Ascending aorta (tissue), 2 donors: ENCODE data around the gene MBP. TPM values are rescaled to one million over a fixed set of nuclear protein-coding genes. Genes with fewer than 3 reads are reported as not detected.

Experiments
- DNase-seq, 2 donors: peaks; one replicate each; pipeline ENCODE4 v3.0.0-alpha.2; 2019; ENCODE audit warnings: low spot score in 2 of 2
- H3K27ac ChIP-seq, 2 donors: fragments of 200-600 bp; sonication (generic); one replicate each; pipeline ENCODE4 v1.5.1; 2016 to 2017; ENCODE audit warnings: mild to moderate bottlenecking in 1 of 2
- H3K27me3 ChIP-seq: fragments of 200-600 bp; sonication (generic); one replicate; pipeline ENCODE4 v1.5.1; 2017
- H3K36me3 ChIP-seq, 2 donors: fragments of 200-600 bp; sonication (generic); one replicate each; pipeline ENCODE4 v1.5.1; 2016
- H3K4me1 ChIP-seq, 2 donors: fragments of 200-600 bp; sonication (generic); one replicate each; pipeline ENCODE4 v1.5.1; 2016 to 2017; ENCODE audit warnings: mild to moderate bottlenecking in 1 of 2
- H3K4me3 ChIP-seq, 2 donors: fragments of 200-600 bp; sonication (generic); one replicate each; pipeline ENCODE4 v1.5.1; 2016 to 2017; ENCODE audit warnings: mild to moderate bottlenecking in 1 of 2
- H3K9me3 ChIP-seq, 2 donors: fragments of 200-600 bp; sonication (generic); one replicate each; pipeline ENCODE4 v1.5.1; 2016
- intact Hi-C: fragments of 100-400 bp; cut with DNase I; formaldehyde crosslinking; loops from one replicate; pipeline ENCODE4 v1.15.1; 2023
- total RNA-seq: library from RNA; depleted of rRNA; stranded (reverse); fragments of >200 nt; gene quantifications from one replicate; pipeline ENCODE4 v1.1.0, GENCODE V29; 2016
- TF ChIP-seq, protein P1 (sequence below), 3 experiments: fragments of 200-600 bp in 2 of 3; fragments of 450-650 bp in 1 of 3; sonication (generic) in 2 of 3; IDR thresholded peaks; one replicate each; pipeline ENCODE4 v1.5.1; 2016 to 2019; ENCODE audit warnings: antibody characterized with exemption in 3 of 3, mild to moderate bottlenecking in 1 of 3, moderate library complexity in 1 of 3

Gene MBP
- total RNA-seq, 1 donor from 2014 or later = 8.1 TPM

DNA sequence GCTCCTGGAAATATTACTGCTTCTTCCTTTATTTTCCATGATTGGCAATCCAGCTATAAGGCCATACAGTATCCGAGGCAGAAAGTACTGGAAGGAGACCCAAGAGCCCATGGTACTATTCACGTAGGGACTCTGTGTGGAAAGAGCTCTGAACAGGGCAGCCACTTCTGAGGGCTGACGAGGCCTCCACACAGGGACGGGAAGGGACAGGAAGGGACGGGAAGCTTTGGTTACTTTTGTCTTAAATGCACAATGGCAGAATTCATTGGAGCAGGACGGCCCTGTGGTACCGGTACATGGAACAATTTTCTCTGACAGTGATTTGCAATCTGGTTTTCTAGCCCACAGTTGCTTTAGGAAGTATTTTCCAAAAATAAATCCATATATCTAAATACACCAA is 102.4 kb downstream of the MBP start:
- peaks cover 0 to 4% of the 10 kb centered on the region in 2 donors for H3K36me3 ChIP-seq
- H3K27ac ChIP-seq = no peak overlapping the region
- H3K27me3 ChIP-seq = no peaks in the 10 kb centered on the region
- DNase-seq = no peak
- H3K9me3 ChIP-seq = no peaks in the 10 kb centered on the region
- intact Hi-C loops = no loop called here
- TF ChIP-seq, protein P1, sequence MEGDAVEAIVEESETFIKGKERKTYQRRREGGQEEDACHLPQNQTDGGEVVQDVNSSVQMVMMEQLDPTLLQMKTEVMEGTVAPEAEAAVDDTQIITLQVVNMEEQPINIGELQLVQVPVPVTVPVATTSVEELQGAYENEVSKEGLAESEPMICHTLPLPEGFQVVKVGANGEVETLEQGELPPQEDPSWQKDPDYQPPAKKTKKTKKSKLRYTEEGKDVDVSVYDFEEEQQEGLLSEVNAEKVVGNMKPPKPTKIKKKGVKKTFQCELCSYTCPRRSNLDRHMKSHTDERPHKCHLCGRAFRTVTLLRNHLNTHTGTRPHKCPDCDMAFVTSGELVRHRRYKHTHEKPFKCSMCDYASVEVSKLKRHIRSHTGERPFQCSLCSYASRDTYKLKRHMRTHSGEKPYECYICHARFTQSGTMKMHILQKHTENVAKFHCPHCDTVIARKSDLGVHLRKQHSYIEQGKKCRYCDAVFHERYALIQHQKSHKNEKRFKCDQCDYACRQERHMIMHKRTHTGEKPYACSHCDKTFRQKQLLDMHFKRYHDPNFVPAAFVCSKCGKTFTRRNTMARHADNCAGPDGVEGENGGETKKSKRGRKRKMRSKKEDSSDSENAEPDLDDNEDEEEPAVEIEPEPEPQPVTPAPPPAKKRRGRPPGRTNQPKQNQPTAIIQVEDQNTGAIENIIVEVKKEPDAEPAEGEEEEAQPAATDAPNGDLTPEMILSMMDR (IDR thresholded peaks at IDR 0.05) = no peak
- no peaks in the 10 kb centered on the region for H3K4me1 ChIP-seq
- no peak overlapping the region for H3K4me3 ChIP-seq

DNA sequence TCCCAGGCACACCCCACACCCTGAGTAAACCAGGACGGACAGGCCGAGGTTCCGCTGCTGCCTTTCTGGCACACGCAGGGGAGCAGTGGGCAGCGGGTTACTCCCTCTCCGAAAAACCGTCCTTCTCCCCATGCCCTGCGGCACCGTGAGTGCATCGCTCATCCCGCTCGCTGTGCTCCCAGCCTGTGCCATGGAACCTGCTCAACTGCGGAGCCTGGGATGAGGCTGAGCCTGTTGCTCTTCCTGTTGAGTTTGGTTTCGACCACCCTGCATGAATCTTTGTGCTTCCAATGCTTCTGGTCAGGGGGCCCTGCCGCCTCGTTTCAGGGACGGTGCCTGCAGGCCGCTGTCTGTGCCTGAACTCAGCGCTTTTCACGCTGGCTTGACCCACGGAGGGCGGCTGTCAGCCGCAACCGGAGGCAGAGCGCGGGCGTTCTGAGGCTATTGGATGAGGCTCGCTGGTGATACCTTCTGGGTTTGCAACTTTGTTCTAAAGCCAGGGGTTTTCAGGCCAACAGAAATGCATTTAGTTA is 106.7 kb downstream of the MBP start:
- H3K36me3 ChIP-seq = peaks cover 0 to 4% of the 10 kb centered on the region in 2 donors
- intact Hi-C loops = no loop called here
- H3K4me3 ChIP-seq = no peak overlapping the region
- TF ChIP-seq, protein P1 (IDR thresholded peaks at IDR 0.05) = no peak
- H3K9me3 ChIP-seq = no peaks in the 10 kb centered on the region
- H3K27ac ChIP-seq = no peak overlapping the region
- no peak for DNase-seq
- H3K27me3 ChIP-seq = no peaks in the 10 kb centered on the region
- H3K4me1 ChIP-seq = no peaks in the 10 kb centered on the region

DNA sequence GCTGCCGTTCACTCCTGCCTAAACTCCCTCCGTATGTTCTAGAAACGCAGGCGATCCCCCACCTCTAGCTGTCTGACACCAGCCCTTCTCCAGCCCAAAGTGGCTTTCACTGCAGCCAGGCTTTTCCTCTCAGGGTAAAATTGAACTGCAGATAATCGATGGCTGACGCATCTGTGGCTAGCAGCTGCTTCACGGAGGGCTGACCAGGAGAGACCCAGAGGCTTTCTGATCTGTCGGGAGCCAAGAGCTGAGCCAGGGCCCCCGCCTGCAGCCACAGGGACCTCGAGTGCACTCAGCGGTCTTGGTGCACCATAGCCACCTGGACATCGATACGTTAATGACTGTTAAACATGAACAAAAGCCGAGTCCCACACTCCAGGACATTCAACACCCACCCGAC is 107.5 kb downstream of the MBP start:
- DNase-seq = no peak
- H3K4me1 ChIP-seq = no peaks in the 10 kb centered on the region
- intact Hi-C loops = no loop called here
- H3K27ac ChIP-seq = no peak overlapping the region
- TF ChIP-seq, protein P1 (IDR thresholded peaks at IDR 0.05) = no peak
- H3K9me3 ChIP-seq = no peaks in the 10 kb centered on the region
- H3K36me3 ChIP-seq = peaks cover 0 to 4% of the 10 kb centered on the region in 2 donors
- H3K27me3 ChIP-seq = no peaks in the 10 kb centered on the region
- H3K4me3 ChIP-seq = no peak overlapping the region

DNA sequence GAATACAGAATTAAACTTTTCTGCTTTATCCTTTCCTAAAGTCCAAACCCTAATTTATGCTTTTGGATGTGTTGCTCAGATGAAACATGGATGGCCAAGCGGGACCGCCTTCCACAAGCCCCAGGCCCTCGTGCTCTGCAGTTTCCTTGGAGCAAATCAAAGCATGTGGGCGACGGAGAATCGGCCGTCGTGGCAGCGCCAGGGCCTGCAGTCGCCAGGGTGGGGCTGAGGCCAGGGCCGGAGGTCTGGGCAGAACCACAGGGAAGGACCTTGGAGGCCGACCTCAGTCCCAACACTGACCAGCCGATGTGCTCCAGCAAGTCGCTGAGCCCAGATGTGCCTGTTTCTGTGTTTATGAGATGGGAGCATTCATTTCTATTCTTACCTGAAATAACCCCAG is 108.1 kb downstream of the MBP start:
- no peak overlapping the region for H3K27ac ChIP-seq
- TF ChIP-seq, protein P1 (IDR thresholded peaks at IDR 0.05) = no peak
- H3K27me3 ChIP-seq = no peaks in the 10 kb centered on the region
- no peaks in the 10 kb centered on the region for H3K4me1 ChIP-seq
- H3K9me3 ChIP-seq = no peaks in the 10 kb centered on the region
- no peak overlapping the region for H3K4me3 ChIP-seq
- intact Hi-C loops = no loop called here
- DNase-seq = no peak
- H3K36me3 ChIP-seq = peaks cover 0 to 4% of the 10 kb centered on the region in 2 donors

DNA sequence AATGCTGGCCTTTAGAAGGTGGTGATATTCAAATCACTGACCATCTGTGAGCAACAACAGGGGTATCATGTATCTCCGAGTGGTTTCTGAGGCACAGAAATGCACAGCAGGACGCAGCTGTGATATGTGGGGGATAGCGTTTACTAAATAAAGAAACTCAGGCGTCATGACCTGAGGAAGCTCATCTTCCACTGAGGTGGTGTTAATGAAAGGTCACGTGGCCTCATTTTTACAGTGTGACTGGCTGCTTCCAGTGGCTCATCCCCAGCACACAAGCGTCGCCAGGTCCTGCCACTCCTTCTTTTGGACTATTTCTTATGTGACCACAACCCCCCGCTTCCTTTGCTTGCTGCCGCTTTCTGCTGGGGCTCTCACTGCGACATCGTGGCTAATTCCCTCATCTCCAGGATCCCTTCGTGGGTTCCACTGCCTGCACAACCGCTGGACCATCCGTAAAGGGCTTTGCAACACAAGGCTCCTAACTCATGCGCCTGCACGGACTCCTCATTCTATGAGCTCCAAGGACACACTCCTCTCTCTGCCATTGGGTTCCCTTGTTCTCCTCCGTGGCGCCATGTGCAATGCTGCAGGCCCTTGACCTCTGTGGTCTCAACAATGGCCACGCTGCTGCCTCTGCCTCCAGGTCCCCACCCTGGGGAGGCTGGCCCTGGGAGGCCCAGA is 109.3 kb downstream of the MBP start:
- intact Hi-C loops = no loop called here

More for the DNA sequence above, 109.3 kb downstream of the MBP start:
- TF ChIP-seq, protein P1 (IDR thresholded peaks at IDR 0.05) = no peak
- Histone ChIP-seq H3K9me3 (no peaks in the 10 kb centered on the region), H3K4me1 (no peaks in the 10 kb centered on the region), H3K4me3 (no peak overlapping the region), H3K36me3 (peaks cover 0 to 4% of the 10 kb centered on the region in 2 donors), H3K27me3 (no peaks in the 10 kb centered on the region), H3K27ac (no peak overlapping the region)
- no peak for DNase-seq
